ENCODE results near the gene CTNNBIP1. TPM values are rescaled to one million over a fixed set of nuclear protein-coding genes. Genes with fewer than 3 reads are reported as not detected.
A peak's percentile ranks its signal among the peaks of the same experiment; 100 is the strongest.

Gene CTNNBIP1
- total and polyA plus RNA-seq, 2 of the 8 experiments (the other 6 are each of a cell fraction or from before 2014, with no cell fraction given): 40.9 to 46.6 TPM

DNA sequence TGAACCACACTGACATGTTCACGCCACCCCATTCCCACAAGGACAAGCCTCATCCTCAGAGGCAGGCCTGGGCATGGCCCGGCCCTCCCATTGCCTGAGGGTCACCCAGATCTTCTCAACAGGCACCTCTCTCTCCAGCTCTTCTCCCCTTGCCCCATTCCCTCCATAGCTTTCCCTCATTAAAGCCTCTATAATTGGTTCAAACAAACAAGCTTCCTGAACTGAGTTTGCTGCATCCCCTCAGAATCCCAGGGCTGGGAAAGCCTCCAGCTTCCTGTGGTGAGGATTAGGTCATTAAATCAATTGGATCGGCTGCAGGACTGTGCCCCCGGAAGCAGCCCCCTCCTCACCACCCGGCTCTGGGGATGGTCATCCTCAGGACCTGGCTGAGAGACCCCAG lies 18.9 kb downstream of the CTNNBIP1 start:
- no peak for FAIRE-seq
- no peak for TF ChIP-seq HDAC6 (IDR thresholded peaks at IDR 0.05; ENCODE audit: low read depth, low read length)
- TF ChIP-seq NRF1 (IDR thresholded peaks at IDR 0.05; ENCODE audit: low read depth, low read length): no peak
- no peak for TF ChIP-seq TBP (IDR thresholded peaks at IDR 0.05; ENCODE audit: low read depth, low read length)
- TF ChIP-seq BRCA1 (IDR thresholded peaks at IDR 0.05; ENCODE audit: low read depth, low read length): no peak
- TF ChIP-seq NANOG (IDR thresholded peaks at IDR 0.05; ENCODE audit: insufficient read depth, low read depth, low read length, poor library complexity, severe bottlenecking): no peak
- no peak for TF ChIP-seq CBX8 (IDR thresholded peaks at IDR 0.05; ENCODE audit: borderline replicate concordance, low read depth, low read length)
- TF ChIP-seq RFX5 (IDR thresholded peaks at IDR 0.05; ENCODE audit: borderline replicate concordance, low read depth, low read length): no peak
- TF ChIP-seq SIRT6 (IDR thresholded peaks at IDR 0.05; ENCODE audit: low read length): no peak
- TF ChIP-seq BACH1 (IDR thresholded peaks at IDR 0.05; ENCODE audit: low read length): no peak
- no peak for TF ChIP-seq FOSL1 (IDR thresholded peaks at IDR 0.05; ENCODE audit: insufficient read depth, low read depth, low read length)
- TF ChIP-seq POLR2A (IDR thresholded peaks at IDR 0.05; ENCODE audit: control extremely low read depth in 1 of 2, low read depth in 2 of 2, low read length in 2 of 2): no peak
- TF ChIP-seq SUZ12 (IDR thresholded peaks at IDR 0.05; ENCODE audit: low read length): no peak
- TF ChIP-seq GABPA (IDR thresholded peaks at IDR 0.05; ENCODE audit: borderline replicate concordance, insufficient read depth, low read length): no peak
- TF ChIP-seq SAP30 (IDR thresholded peaks at IDR 0.05; ENCODE audit: insufficient read depth, insufficient replicate concordance, low read length): no peak
- no peak for TF ChIP-seq EGR1 (IDR thresholded peaks at IDR 0.05; ENCODE audit: borderline replicate concordance, low read depth, low read length)

More for the DNA sequence above, 18.9 kb downstream of the CTNNBIP1 start:
- peaks cover 0 to 2% of the 10 kb centered on the region in 2 experiments for H4K20me1 ChIP-seq (replicated peaks in 1 of 2; ENCODE audit: control insufficient read depth in 1 of 2, insufficient read depth in 2 of 2, low read length in 2 of 2)
- no peak overlapping the region for H3K4me3 ChIP-seq (ENCODE audit: extremely low read depth in 1 of 4, insufficient read depth in 2 of 4, low read depth in 3 of 4, low read length in 4 of 4)
- H4K5ac ChIP-seq (ENCODE audit: insufficient read length, low read depth, low read length): no peak overlapping the region
- H3K9ac ChIP-seq (replicated peaks in 1 of 4; ENCODE audit: extremely low read depth in 1 of 4, low read depth in 3 of 4, low read length in 3 of 4): no peak overlapping the region
- H2BK5ac ChIP-seq (ENCODE audit: low read depth, low read length): no peak overlapping the region; the same call in 1 of the 2 replicates
- no peak overlapping the region for H2BK12ac ChIP-seq (ENCODE audit: low read depth, low read length)
- H4K8ac ChIP-seq (ENCODE audit: extremely low read depth, insufficient read depth, low read length): 0 out of 2 replicates have a peak overlapping the region, but pooled peaks have one; percentile 23
- no peak overlapping the region for H3K4me2 ChIP-seq (ENCODE audit: insufficient read depth in 1 of 2, low read depth in 2 of 2, low read length in 2 of 2)
- H3K79me2 ChIP-seq (ENCODE audit: control insufficient read depth in 1 of 2, insufficient read depth in 2 of 2, low read length in 2 of 2): peaks cover 0 to 3% of the 10 kb centered on the region in 2 experiments; a peak in 1 of 4 replicates
- ChIA-PET CTCF (ENCODE audit: partially characterized antibody) (interaction anchor here (0.5 to 4.3 kb wide), 11 partner anchors 10 to 106 kb away, joined by 3 to 29 read pairs (median 4); no protein-coding TSS in a partner anchor), POLR2A (ENCODE audit: partially characterized antibody) (interaction anchor here (0.6 to 5.3 kb wide), 10 partner anchors 9 to 509 kb away, joined by 3 to 19 read pairs (median 4); partner anchors contain the start of gene UBE4B)
- H3K4me1 ChIP-seq (replicated peaks in 1 of 4; ENCODE audit: control insufficient read depth in 3 of 4, insufficient read depth in 4 of 4, low read length in 3 of 4): peaks cover 5 to 18% (median 13%) of the 10 kb centered on the region in 4 experiments
- H3K27ac ChIP-seq (ENCODE audit: low read depth, low read length): no peak overlapping the region
- H3K9me3 ChIP-seq (ENCODE audit: insufficient read depth in 2 of 2, low read depth in 1 of 2, low read length in 1 of 2): no peaks in the 10 kb centered on the region
- H2AFZ ChIP-seq (ENCODE audit: low read length): no peak overlapping the region
- no peak overlapping the region for H3K56ac ChIP-seq (replicated peaks; ENCODE audit: insufficient read length, low read depth, low read length)
- H3K79me1 ChIP-seq (ENCODE audit: low read depth, low read length): peaks cover 5% of the 10 kb centered on the region
- 0 out of 2 replicates have a peak overlapping the region, but pooled peaks have one; percentile 29 for H2BK15ac ChIP-seq (ENCODE audit: low read length)
- H3K23ac ChIP-seq (ENCODE audit: insufficient read length): no peak overlapping the region
- H3K18ac ChIP-seq (ENCODE audit: extremely low read depth, low read length): no peak overlapping the region
- no peaks in the 10 kb centered on the region for H3K27me3 ChIP-seq (replicated peaks in 1 of 4; ENCODE audit: control insufficient read depth in 3 of 4, extremely low read depth in 1 of 4, insufficient read depth in 3 of 4, low read length in 3 of 4)
- no peaks in the 10 kb centered on the region for H3K23me2 ChIP-seq (ENCODE audit: low read depth, low read length)
- H3K4ac ChIP-seq (replicated peaks; ENCODE audit: insufficient read length, low read depth, low read length): no peak overlapping the region
- no peaks in the 10 kb centered on the region for H3K36me3 ChIP-seq (ENCODE audit: control insufficient read depth in 2 of 4, insufficient read depth in 4 of 4, low read length in 3 of 4)
- H3K14ac ChIP-seq (ENCODE audit: insufficient read length): no peak overlapping the region
- H2BK20ac ChIP-seq (ENCODE audit: low read length): no peak overlapping the region
- no peak overlapping the region for H2AK5ac ChIP-seq (ENCODE audit: low read depth, low read length)
- no peak overlapping the region for H4K91ac ChIP-seq (replicated peaks; ENCODE audit: insufficient read length, low read length)
- DNase-seq (ENCODE audit: low read depth in 1 of 2, low spot score in 2 of 2): no peak
- 88% methylated on average over 5 of the region's 5 CpGs; no CpG with 5 or more reads in 1 of the 2 experiments for WGBS, 2 experiments (ENCODE audit: extremely low coverage in 1 of 2, insufficient coverage in 1 of 2, insufficient read length in 1 of 2, insufficient replicate concordance in 2 of 2, low coverage in 1 of 2, low lambda C conversion rate in 2 of 2, missing lambda C conversion rate in 1 of 2)
- no peak overlapping the region for H2BK120ac ChIP-seq (replicated peaks; ENCODE audit: low read depth, low read length)
